K562 (cell line): ENCODE data around the gene FAM110D. TPM values are rescaled to one million over a fixed set of nuclear protein-coding genes. Genes with fewer than 3 reads are reported as not detected.

Experiments
- AFF1 ChIP-seq, 2 experiments: fragments of 450-650 bp; IDR thresholded peaks; 2 replicates each; pipeline ENCODE4 v1.6.1; 2018; ENCODE audit warnings: mild to moderate bottlenecking in 2 of 2, low read depth in 1 of 2; ENCODE audit not compliant: partially characterized antibody in 2 of 2
- CREB3L1 ChIP-seq: fragments of 450-650 bp; IDR thresholded peaks from 2 replicates; pipeline ENCODE4 v1.6.1; 2014; ENCODE audit warnings: low read depth, mild to moderate bottlenecking, moderate library complexity, borderline replicate concordance
- FOXJ2 ChIP-seq: fragments of 200-800 bp; sonication (Bioruptor generic); IDR thresholded peaks from 2 replicates; pipeline ENCODE4 v1.6.1; 2016; ENCODE audit warnings: missing genetic modification characterization, missing compliant biosample characterization
- HMBOX1 ChIP-seq: sonication (generic); IDR thresholded peaks from 2 replicates; pipeline ENCODE4 v1.6.1; 2016
- IRF1 ChIP-seq: sonication (generic); formaldehyde crosslinking; IDR thresholded peaks from 2 replicates; pipeline ENCODE4 v1.8.0; 2022; ENCODE audit warnings: missing genetic modification reagents, mild to moderate bottlenecking, borderline replicate concordance
- PTRF ChIP-seq: fragments of 450-650 bp; IDR thresholded peaks from 2 replicates; pipeline ENCODE4 v1.6.1; 2016; ENCODE audit warnings: mild to moderate bottlenecking, missing genetic modification characterization, missing compliant biosample characterization
- RBM34 ChIP-seq: fragments of 200-400 bp; formaldehyde crosslinking; IDR thresholded peaks from 2 replicates; pipeline ENCODE4 v1.6.1; 2018; ENCODE audit warnings: low read length, borderline replicate concordance; ENCODE audit not compliant: insufficient read depth
- SAFB ChIP-seq: fragments of 200-400 bp; formaldehyde crosslinking; IDR thresholded peaks from 2 replicates; pipeline ENCODE4 v1.6.1; 2017; ENCODE audit warnings: low read depth, low read length, borderline replicate concordance
- THAP12 ChIP-seq: fragments of 250-450 bp; sonication (Bioruptor Pico); IDR thresholded peaks from 2 replicates; pipeline ENCODE4 v1.9.0; 2021; ENCODE audit warnings: mild to moderate bottlenecking, inconsistent platforms
- ZBTB9 ChIP-seq: fragments of 450-650 bp; formaldehyde crosslinking; IDR thresholded peaks from 2 replicates; pipeline ENCODE4 v1.4.0; 2020; ENCODE audit warnings: mild to moderate bottlenecking, moderate library complexity
- ZNF347 ChIP-seq: fragments of 450-650 bp; formaldehyde crosslinking; IDR thresholded peaks from 2 replicates; pipeline ENCODE4 v1.4.0; 2020; ENCODE audit warnings: low read depth, mild to moderate bottlenecking, moderate library complexity
- polyA plus RNA-seq, 8 experiments: library from polyadenylated mRNA; depleted of rRNA in 4 of 8; stranded (reverse) in 5 of 8; unstranded in 3 of 8; fragments of >200 nt; fragmentation: Nextera tagmentation in 2 of 8; fragmentation: Illumina TruSeq in 1 of 8; extraction: Ambion mirVana in 2 of 8; extraction: Trizol in 1 of 8; gene quantifications; 2 replicates each; pipeline versions ENCODE4 v1.2.1 to v1.2.3, GENCODE V29; 2011 to 2014; ENCODE audit warnings: inconsistent platforms in 1 of 8, missing spikeins in 1 of 8
- total RNA-seq, 7 experiments: library from RNA; depleted of rRNA in 6 of 7; stranded (reverse); fragments of >200 nt in 6 of 7; fragmentation: Illumina TruSeq in 2 of 7; extraction: Trizol in 2 of 7; gene quantifications; 2 replicates each; pipeline versions ENCODE4 v1.2.1 to v1.2.3, GENCODE V29; 2011 to 2021; ENCODE audit warnings: low replicate concordance in 1 of 7

FAM110D gene
- total and polyA plus RNA-seq, 9 of the 15 experiments (the other 6 are each of a cell fraction or from before 2014, with no cell fraction given): 0.04 to 1.1 (median 0.33) TPM

GRCh38 chr1:26132128-26132833 lies 26.6 kb upstream of the FAM110D start (continued):
- no peak for TF ChIP-seq AFF1 (IDR thresholded peaks at IDR 0.05; ENCODE audit: low read depth in 1 of 2, partially characterized antibody in 2 of 2)
- TF ChIP-seq RBM34: no peak
- no peak for TF ChIP-seq THAP12 (CRISPR knock-in tag)
- TF ChIP-seq ZNF347: no peak
- peak; percentile 91 for TF ChIP-seq HMBOX1
- TF ChIP-seq SAFB: no peak
- no peak for TF ChIP-seq IRF1 (CRISPR knock-in tag)
- no peak for TF ChIP-seq ZBTB9 (CRISPR knock-in tag)
- no peak for TF ChIP-seq CREB3L1
- TF ChIP-seq PTRF (tag): no peak
- 0 out of 2 replicates have a peak, but pooled peaks have one; percentile 35 for TF ChIP-seq FOXJ2 (tag)
